A673 (cell line): ENCODE results near the gene RAD51AP1. TPM values are rescaled to one million over a fixed set of nuclear protein-coding genes. Genes with fewer than 3 reads are reported as not detected.

ENCODE experiments used
- BruUV-seq: library from RNA; stranded (reverse); fragments of 400-500 nt; replicated peaks from 2 replicates; lab custom pipeline; 2021; lab: Mats Ljungman, UMichigan
- CTCF ChIA-PET: fragments of 300-600 bp; sonication (Branson Sonifier 250); formaldehyde crosslinking; loops from one replicate; lab custom pipeline; 2022; ENCODE audit warnings: antibody characterized with exemption; lab: Charles Lee
- POLR2A ChIA-PET: fragments of 300-600 bp; sonication (Branson Sonifier 250); formaldehyde crosslinking; loops from one replicate; lab custom pipeline; 2022; ENCODE audit warnings: antibody characterized with exemption; ENCODE audit not compliant: low non-redundant PET; lab: Charles Lee
- DNase-seq: peaks from one replicate; pipeline ENCODE4 v3.0.0-alpha.2; 2015; ENCODE audit warnings: low spot score
- H3K27ac ChIP-seq: fragments of 200-600 bp; sonication (generic); 2 replicates; pipeline ENCODE4 v1.5.1; 2016; ENCODE audit warnings: mixed run types, low read depth, mild to moderate bottlenecking, mixed read lengths, antibody characterized with exemption, low read length; ENCODE audit not compliant: poor library complexity, severe bottlenecking
- H3K27me3 ChIP-seq: fragments of 200-600 bp; sonication (generic); replicated peaks from 2 replicates; pipeline ENCODE4 v1.6.1; 2017; ENCODE audit warnings: mixed run types, low read depth, mild to moderate bottlenecking, mixed read lengths, antibody characterized with exemption, low read length; ENCODE audit not compliant: insufficient read depth, poor library complexity
- H3K36me3 ChIP-seq: fragments of 200-600 bp; sonication (generic); 2 replicates; pipeline ENCODE4 v1.6.1; 2016; ENCODE audit warnings: mixed run types, mild to moderate bottlenecking, mixed read lengths, antibody characterized with exemption, low read length; ENCODE audit not compliant: insufficient read depth, poor library complexity, severe bottlenecking
- H3K4me1 ChIP-seq: fragments of 200-600 bp; sonication (generic); 2 replicates; pipeline ENCODE4 v1.6.1; 2017; ENCODE audit warnings: mixed run types, mild to moderate bottlenecking, mixed read lengths, antibody characterized with exemption, low read length; ENCODE audit not compliant: insufficient read depth, poor library complexity, severe bottlenecking
- H3K4me3 ChIP-seq: fragments of 200-600 bp; sonication (generic); 2 replicates; pipeline ENCODE4 v1.5.1; 2016; ENCODE audit warnings: low read depth, mixed run types, mild to moderate bottlenecking, mixed read lengths, low read length; ENCODE audit not compliant: poor library complexity, severe bottlenecking
- H3K9me3 ChIP-seq: fragments of 200-600 bp; sonication (generic); 2 replicates; pipeline ENCODE4 v1.6.1; 2016; ENCODE audit warnings: mixed run types, low read depth, mild to moderate bottlenecking, mixed read lengths, antibody characterized with exemption, low read length; ENCODE audit not compliant: poor library complexity, severe bottlenecking
- EZH2 ChIP-seq: fragments of 200-600 bp; sonication (generic); IDR thresholded peaks from 2 replicates; pipeline ENCODE4 v1.6.1; 2017; ENCODE audit warnings: borderline replicate concordance, low read depth, mild to moderate bottlenecking, mixed read lengths, antibody characterized with exemption, low read length; ENCODE audit not compliant: poor library complexity, severe bottlenecking
- intact Hi-C: fragments of 100-400 bp; cut with micrococcal nuclease; formaldehyde crosslinking; loops from one replicate; pipeline ENCODE4 v1.10.0; 2022; ENCODE audit not compliant: unreplicated experiment
- total RNA-seq: library from RNA; stranded (reverse); gene quantifications from 2 replicates; pipeline ENCODE4 v1.2.3, GENCODE V29; 2021
- TF ChIP-seq, protein P1 (sequence below): fragments of 300-800, 200-600 bp; sonication (generic); conservative IDR thresholded peaks from 2 replicates; pipeline ENCODE4 v1.5.1; 2017; ENCODE audit warnings: low read depth, mild to moderate bottlenecking, antibody characterized with exemption, low read length, moderate library complexity, mixed read lengths

Gene RAD51AP1
- total RNA-seq, 1 experiment from 2014 or later, result 58.9 TPM

DNA sequence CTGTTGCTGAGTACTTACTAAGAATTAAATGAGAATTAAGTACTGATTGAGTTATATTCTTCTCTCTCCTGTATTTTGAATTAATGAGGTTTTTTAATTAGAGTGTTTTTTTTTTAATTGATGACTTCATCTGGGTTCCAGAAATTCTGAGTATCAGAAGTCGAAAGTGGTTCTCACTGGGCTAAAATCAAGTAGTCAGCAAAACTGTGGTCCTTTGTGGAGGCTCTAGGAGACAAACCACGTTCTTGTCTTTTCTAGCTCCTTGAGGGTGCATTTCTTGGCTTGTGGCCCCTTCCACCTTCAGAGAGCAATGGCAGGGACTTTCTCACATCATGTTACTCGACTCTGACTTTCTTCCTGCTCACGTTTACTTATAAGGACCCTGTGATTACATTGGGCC lies 15.3 kb downstream of the RAD51AP1 start:
- POLR2A ChIA-PET, result no interaction called here
- intact Hi-C loops, result no loop called here

DNA sequence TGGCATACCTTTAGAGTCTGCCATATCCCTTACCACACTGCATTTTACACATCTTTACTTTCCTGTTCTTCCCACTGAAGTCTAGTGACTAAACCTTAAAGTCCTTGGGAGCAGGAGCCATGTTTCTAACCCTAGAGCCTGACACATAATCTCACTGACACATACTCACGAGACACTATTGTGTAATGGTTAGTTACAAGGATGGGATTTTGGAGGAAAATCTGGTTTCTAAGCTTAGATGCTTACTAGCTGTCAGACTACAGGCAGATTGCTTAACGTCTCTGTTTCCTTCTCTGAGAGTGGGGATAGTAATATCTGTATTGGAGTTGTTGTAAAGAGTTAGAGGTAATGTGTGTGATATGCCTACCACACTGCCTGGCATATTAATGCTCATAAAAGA lies 17.1 kb downstream of the RAD51AP1 start:
- H3K4me1 ChIP-seq, result no peaks in the 10 kb centered on the region
- H3K27me3 ChIP-seq, result no peaks in the 10 kb centered on the region
- TF ChIP-seq EZH2, result no peak
- TF ChIP-seq, protein P1, sequence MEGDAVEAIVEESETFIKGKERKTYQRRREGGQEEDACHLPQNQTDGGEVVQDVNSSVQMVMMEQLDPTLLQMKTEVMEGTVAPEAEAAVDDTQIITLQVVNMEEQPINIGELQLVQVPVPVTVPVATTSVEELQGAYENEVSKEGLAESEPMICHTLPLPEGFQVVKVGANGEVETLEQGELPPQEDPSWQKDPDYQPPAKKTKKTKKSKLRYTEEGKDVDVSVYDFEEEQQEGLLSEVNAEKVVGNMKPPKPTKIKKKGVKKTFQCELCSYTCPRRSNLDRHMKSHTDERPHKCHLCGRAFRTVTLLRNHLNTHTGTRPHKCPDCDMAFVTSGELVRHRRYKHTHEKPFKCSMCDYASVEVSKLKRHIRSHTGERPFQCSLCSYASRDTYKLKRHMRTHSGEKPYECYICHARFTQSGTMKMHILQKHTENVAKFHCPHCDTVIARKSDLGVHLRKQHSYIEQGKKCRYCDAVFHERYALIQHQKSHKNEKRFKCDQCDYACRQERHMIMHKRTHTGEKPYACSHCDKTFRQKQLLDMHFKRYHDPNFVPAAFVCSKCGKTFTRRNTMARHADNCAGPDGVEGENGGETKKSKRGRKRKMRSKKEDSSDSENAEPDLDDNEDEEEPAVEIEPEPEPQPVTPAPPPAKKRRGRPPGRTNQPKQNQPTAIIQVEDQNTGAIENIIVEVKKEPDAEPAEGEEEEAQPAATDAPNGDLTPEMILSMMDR, result no peak
- BruUV-seq, result no TSS peak
- intact Hi-C loops, result no loop called here
- peaks cover 38% of the 10 kb centered on the region for H3K36me3 ChIP-seq
- POLR2A ChIA-PET, result no interaction called here
- DNase-seq, result no peak
- no peaks in the 10 kb centered on the region for H3K9me3 ChIP-seq
- H3K4me3 ChIP-seq, result no peak overlapping the region
- H3K27ac ChIP-seq, result no peak overlapping the region
- CTCF ChIA-PET, result no interaction called here

More for the DNA sequence above, 15.3 kb downstream of the RAD51AP1 start:
- Histone ChIP-seq H3K4me1 (no peaks in the 10 kb centered on the region), H3K4me3 (no peak overlapping the region), H3K27ac (no peak overlapping the region), H3K27me3 (no peaks in the 10 kb centered on the region), H3K9me3 (no peaks in the 10 kb centered on the region), H3K36me3 (peaks cover 45% of the 10 kb centered on the region)
- no peak for DNase-seq
- TF ChIP-seq EZH2, result no peak
- TF ChIP-seq, protein P1, result no peak
- CTCF ChIA-PET, result no interaction called here
- no TSS peak for BruUV-seq

- no peaks in the 10 kb centered on the region for H3K4me1 ChIP-seq
- TF ChIP-seq, protein P1, result no peak
- TF ChIP-seq EZH2, result no peak
- no peaks in the 10 kb centered on the region for H3K27me3 ChIP-seq
- ChIA-PET CTCF (no interaction called here), POLR2A (no interaction called here)
- peaks cover 38% of the 10 kb centered on the region for H3K36me3 ChIP-seq
- no TSS peak for BruUV-seq
- intact Hi-C loops, result no loop called here
- H3K27ac ChIP-seq, result no peak overlapping the region
- H3K9me3 ChIP-seq, result no peaks in the 10 kb centered on the region
- no peak for DNase-seq
- no peak overlapping the region for H3K4me3 ChIP-seq
Measured at GRCh38 chr12:4556735-4557530, 18.2 kb downstream of the RAD51AP1 start.
